ENCODE results near the gene VSTM4. TPM values are rescaled to one million over a fixed set of nuclear protein-coding genes. Genes with fewer than 3 reads are reported as not detected.

VSTM4 gene
- total and polyA plus RNA-seq, 2 donors (not counting 1 experiment from before 2014, with no cell fraction given): 8.1 to 27.9 TPM

GRCh38 chr10:49123981-49124950 lies 8.9 kb upstream of the VSTM4 start:
- no peak for DNase-seq (ENCODE audit: low read depth in 2 of 2)
- Histone ChIP-seq H3K9ac (ENCODE audit: insufficient read depth, low read length) (no peak overlapping the region), H3K27me3 (ENCODE audit: control insufficient read depth, insufficient read depth, low read length) (peaks cover 20% of the 10 kb centered on the region), H2AFZ (ENCODE audit: low read length) (no peak overlapping the region), H3K9me3 (ENCODE audit: control insufficient read depth, insufficient read depth, low read depth, low read length) (no peaks in the 10 kb centered on the region), H3K27ac (ENCODE audit: insufficient read depth, low read length) (no peak overlapping the region), H4K20me1 (ENCODE audit: control insufficient read depth, extremely low read depth, insufficient read depth, low read length) (no peaks in the 10 kb centered on the region), H3K79me2 (ENCODE audit: control insufficient read depth, insufficient read depth, low read length) (no peaks in the 10 kb centered on the region), H3K36me3 (ENCODE audit: control insufficient read depth, insufficient read depth, low read length) (no peaks in the 10 kb centered on the region), H3K4me1 (ENCODE audit: control insufficient read depth, extremely low read depth, insufficient read depth, low read length) (no peaks in the 10 kb centered on the region), H3K4me3 (replicated peaks in 1 of 4; ENCODE audit: control extremely low read depth in 1 of 4, insufficient read depth in 1 of 4, low read depth in 3 of 4, low read length in 4 of 4) (no peak overlapping the region), H3K4me2 (ENCODE audit: extremely low read depth, insufficient read depth, low read length) (no peak overlapping the region)
- TF ChIP-seq EZH2 (IDR thresholded peaks at IDR 0.05; ENCODE audit: low read length, missing control alignments): no peak
- TF ChIP-seq CTCF (conservative IDR thresholded peaks at IDR 0.05 in 1 of 2, IDR thresholded peaks at IDR 0.05 in 1 of 2; ENCODE audit: low read depth in 1 of 2, low read length in 2 of 2): no peak

- H3K4me2 ChIP-seq (ENCODE audit: extremely low read depth, insufficient read depth, low read length): no peak overlapping the region
- no peaks in the 10 kb centered on the region for H3K4me1 ChIP-seq (ENCODE audit: control insufficient read depth, extremely low read depth, insufficient read depth, low read length)
- no peaks in the 10 kb centered on the region for H4K20me1 ChIP-seq (ENCODE audit: control insufficient read depth, extremely low read depth, insufficient read depth, low read length)
- no peak overlapping the region for H3K4me3 ChIP-seq (replicated peaks in 1 of 4; ENCODE audit: control extremely low read depth in 1 of 4, insufficient read depth in 1 of 4, low read depth in 3 of 4, low read length in 4 of 4)
- H3K27ac ChIP-seq (ENCODE audit: insufficient read depth, low read length): no peak overlapping the region
- H2AFZ ChIP-seq (ENCODE audit: low read length): no peak overlapping the region
- peaks cover 9% of the 10 kb centered on the region for H3K27me3 ChIP-seq (ENCODE audit: control insufficient read depth, insufficient read depth, low read length)
- H3K79me2 ChIP-seq (ENCODE audit: control insufficient read depth, insufficient read depth, low read length): no peaks in the 10 kb centered on the region
- H3K9me3 ChIP-seq (ENCODE audit: control insufficient read depth, insufficient read depth, low read depth, low read length): no peaks in the 10 kb centered on the region
- DNase-seq (ENCODE audit: low read depth in 2 of 2): no peak
- no peak overlapping the region for H3K9ac ChIP-seq (ENCODE audit: insufficient read depth, low read length)
- H3K36me3 ChIP-seq (ENCODE audit: control insufficient read depth, insufficient read depth, low read length): no peaks in the 10 kb centered on the region
- TF ChIP-seq CTCF (conservative IDR thresholded peaks at IDR 0.05 in 1 of 2, IDR thresholded peaks at IDR 0.05 in 1 of 2; ENCODE audit: low read depth in 1 of 2, low read length in 2 of 2) (no peak), EZH2 (IDR thresholded peaks at IDR 0.05; ENCODE audit: low read length, missing control alignments) (no peak)
These were observed 5.6 kb upstream of the VSTM4 start for GRCh38 chr10:49120911-49121310.

- H3K27ac ChIP-seq (ENCODE audit: insufficient read depth, low read length): no peak overlapping the region
- H3K4me3 ChIP-seq (replicated peaks in 1 of 4; ENCODE audit: control extremely low read depth in 1 of 4, insufficient read depth in 1 of 4, low read depth in 3 of 4, low read length in 4 of 4): no peak overlapping the region
- peaks cover 9% of the 10 kb centered on the region for H3K27me3 ChIP-seq (ENCODE audit: control insufficient read depth, insufficient read depth, low read length)
- no peak overlapping the region for H2AFZ ChIP-seq (ENCODE audit: low read length)
- no peaks in the 10 kb centered on the region for H3K4me1 ChIP-seq (ENCODE audit: control insufficient read depth, extremely low read depth, insufficient read depth, low read length)
- H3K9me3 ChIP-seq (ENCODE audit: control insufficient read depth, insufficient read depth, low read depth, low read length): no peaks in the 10 kb centered on the region
- TF ChIP-seq EZH2 (IDR thresholded peaks at IDR 0.05; ENCODE audit: low read length, missing control alignments): no peak
- no peak for TF ChIP-seq CTCF (conservative IDR thresholded peaks at IDR 0.05 in 1 of 2, IDR thresholded peaks at IDR 0.05 in 1 of 2; ENCODE audit: low read depth in 1 of 2, low read length in 2 of 2)
- H3K79me2 ChIP-seq (ENCODE audit: control insufficient read depth, insufficient read depth, low read length): no peaks in the 10 kb centered on the region
- H3K4me2 ChIP-seq (ENCODE audit: extremely low read depth, insufficient read depth, low read length): no peak overlapping the region
- peak in 1 of 2 donors; percentile 57 for DNase-seq (ENCODE audit: low read depth in 2 of 2)
- H3K9ac ChIP-seq (ENCODE audit: insufficient read depth, low read length): no peak overlapping the region
- no peaks in the 10 kb centered on the region for H3K36me3 ChIP-seq (ENCODE audit: control insufficient read depth, insufficient read depth, low read length)
- H4K20me1 ChIP-seq (ENCODE audit: control insufficient read depth, extremely low read depth, insufficient read depth, low read length): no peaks in the 10 kb centered on the region
These were observed 4.4 kb upstream of the VSTM4 start for GRCh38 chr10:49119746-49120145.
